Measurements from ENCODE around the gene CNDP1.

The CNDP1 gene

DNA sequence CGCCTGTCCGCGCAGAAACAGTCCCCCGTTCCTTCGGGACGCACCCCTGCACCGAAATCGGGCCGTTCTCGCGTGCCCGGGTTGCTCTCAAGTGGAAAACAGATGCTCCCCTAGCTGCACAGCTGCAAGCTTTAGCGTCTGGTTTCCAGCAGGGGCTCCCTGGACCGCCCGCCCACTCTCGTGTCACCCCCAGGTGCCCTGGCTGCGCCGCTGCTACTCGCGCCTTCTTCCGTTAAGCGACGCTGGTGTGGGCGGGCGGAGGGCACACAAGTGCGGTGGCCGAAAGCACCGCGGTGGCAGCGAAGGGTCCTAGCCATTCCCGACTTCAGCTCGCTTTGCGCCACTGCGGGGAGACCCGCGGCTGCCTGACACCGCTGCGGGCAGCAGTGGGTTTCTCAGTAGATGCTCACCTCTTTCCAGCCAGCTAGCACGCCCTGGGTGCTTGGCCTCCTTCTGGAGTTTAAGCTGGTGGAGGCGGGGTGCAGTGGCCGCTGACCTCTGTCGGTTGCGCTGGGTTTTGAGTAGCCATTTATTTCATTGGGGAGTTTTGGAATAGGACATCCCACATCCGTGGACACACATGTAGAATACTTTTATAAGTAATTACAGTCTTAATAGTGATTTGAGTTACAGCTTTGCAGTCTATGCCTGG, 64.2 kb downstream of the CNDP1 start (continued):
- TF ChIP-seq, protein P1, sequence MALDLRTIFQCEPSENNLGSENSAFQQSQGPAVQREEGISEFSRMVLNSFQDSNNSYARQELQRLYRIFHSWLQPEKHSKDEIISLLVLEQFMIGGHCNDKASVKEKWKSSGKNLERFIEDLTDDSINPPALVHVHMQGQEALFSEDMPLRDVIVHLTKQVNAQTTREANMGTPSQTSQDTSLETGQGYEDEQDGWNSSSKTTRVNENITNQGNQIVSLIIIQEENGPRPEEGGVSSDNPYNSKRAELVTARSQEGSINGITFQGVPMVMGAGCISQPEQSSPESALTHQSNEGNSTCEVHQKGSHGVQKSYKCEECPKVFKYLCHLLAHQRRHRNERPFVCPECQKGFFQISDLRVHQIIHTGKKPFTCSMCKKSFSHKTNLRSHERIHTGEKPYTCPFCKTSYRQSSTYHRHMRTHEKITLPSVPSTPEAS (tag by site-specific recombination; IDR thresholded peaks at IDR 0.05): no peak
- TF ChIP-seq ZNF114 (tag by site-specific recombination; IDR thresholded peaks at IDR 0.05) (no peak), ZNF621 (tag by site-specific recombination; IDR thresholded peaks at IDR 0.05) (no peak), KLF1 (tag by site-specific recombination; IDR thresholded peaks at IDR 0.05) (no peak), ZNF391 (tag by site-specific recombination; IDR thresholded peaks at IDR 0.05; ENCODE audit: borderline replicate concordance, low read depth) (no peak), ZNF324 (tag by site-specific recombination; IDR thresholded peaks at IDR 0.05) (no peak), ZNF585B (tag by site-specific recombination; IDR thresholded peaks at IDR 0.05) (no peak), ZNF558 (tag by site-specific recombination; IDR thresholded peaks at IDR 0.05) (no peak), ZNF175 (tag by site-specific recombination; IDR thresholded peaks at IDR 0.05) (no peak), ZNF626 (tag by site-specific recombination; IDR thresholded peaks at IDR 0.05) (no peak), ZBTB21 (tag by site-specific recombination; IDR thresholded peaks at IDR 0.05) (no peak), ZBTB48 (tag by site-specific recombination; IDR thresholded peaks at IDR 0.05) (peak; percentile 46), TRIM28 (IDR thresholded peaks at IDR 0.05; ENCODE audit: borderline replicate concordance, low read length) (no peak)
- TF ChIP-seq, protein P2, sequence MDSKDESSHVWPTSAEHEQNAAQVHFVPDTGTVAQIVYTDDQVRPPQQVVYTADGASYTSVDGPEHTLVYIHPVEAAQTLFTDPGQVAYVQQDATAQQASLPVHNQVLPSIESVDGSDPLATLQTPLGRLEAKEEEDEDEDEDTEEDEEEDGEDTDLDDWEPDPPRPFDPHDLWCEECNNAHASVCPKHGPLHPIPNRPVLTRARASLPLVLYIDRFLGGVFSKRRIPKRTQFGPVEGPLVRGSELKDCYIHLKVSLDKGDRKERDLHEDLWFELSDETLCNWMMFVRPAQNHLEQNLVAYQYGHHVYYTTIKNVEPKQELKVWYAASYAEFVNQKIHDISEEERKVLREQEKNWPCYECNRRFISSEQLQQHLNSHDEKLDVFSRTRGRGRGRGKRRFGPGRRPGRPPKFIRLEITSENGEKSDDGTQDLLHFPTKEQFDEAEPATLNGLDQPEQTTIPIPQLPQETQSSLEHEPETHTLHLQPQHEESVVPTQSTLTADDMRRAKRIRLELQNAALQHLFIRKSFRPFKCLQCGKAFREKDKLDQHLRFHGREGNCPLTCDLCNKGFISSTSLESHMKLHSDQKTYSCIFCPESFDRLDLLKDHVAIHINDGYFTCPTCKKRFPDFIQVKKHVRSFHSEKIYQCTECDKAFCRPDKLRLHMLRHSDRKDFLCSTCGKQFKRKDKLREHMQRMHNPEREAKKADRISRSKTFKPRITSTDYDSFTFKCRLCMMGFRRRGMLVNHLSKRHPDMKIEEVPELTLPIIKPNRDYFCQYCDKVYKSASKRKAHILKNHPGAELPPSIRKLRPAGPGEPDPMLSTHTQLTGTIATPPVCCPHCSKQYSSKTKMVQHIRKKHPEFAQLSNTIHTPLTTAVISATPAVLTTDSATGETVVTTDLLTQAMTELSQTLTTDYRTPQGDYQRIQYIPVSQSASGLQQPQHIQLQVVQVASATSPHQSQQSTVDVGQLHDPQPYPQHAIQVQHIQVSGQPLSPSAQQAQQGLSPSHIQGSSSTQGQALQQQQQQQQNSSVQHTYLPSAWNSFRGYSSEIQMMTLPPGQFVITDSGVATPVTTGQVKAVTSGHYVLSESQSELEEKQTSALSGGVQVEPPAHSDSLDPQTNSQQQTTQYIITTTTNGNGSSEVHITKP (tag by site-specific recombination; IDR thresholded peaks at IDR 0.05): no peak
- TF ChIP-seq, protein P3, sequence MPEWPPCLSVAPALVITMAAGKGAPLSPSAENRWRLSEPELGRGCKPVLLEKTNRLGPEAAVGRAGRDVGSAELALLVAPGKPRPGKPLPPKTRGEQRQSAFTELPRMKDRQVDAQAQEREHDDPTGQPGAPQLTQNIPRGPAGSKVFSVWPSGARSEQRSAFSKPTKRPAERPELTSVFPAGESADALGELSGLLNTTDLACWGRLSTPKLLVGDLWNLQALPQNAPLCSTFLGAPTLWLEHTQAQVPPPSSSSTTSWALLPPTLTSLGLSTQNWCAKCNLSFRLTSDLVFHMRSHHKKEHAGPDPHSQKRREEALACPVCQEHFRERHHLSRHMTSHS (tag by site-specific recombination; IDR thresholded peaks at IDR 0.05): no peak
- TF ChIP-seq, protein P4, sequence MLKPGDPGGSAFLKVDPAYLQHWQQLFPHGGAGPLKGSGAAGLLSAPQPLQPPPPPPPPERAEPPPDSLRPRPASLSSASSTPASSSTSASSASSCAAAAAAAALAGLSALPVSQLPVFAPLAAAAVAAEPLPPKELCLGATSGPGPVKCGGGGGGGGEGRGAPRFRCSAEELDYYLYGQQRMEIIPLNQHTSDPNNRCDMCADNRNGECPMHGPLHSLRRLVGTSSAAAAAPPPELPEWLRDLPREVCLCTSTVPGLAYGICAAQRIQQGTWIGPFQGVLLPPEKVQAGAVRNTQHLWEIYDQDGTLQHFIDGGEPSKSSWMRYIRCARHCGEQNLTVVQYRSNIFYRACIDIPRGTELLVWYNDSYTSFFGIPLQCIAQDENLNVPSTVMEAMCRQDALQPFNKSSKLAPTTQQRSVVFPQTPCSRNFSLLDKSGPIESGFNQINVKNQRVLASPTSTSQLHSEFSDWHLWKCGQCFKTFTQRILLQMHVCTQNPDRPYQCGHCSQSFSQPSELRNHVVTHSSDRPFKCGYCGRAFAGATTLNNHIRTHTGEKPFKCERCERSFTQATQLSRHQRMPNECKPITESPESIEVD (tag by site-specific recombination; IDR thresholded peaks at IDR 0.05): no peak
- TF ChIP-seq, protein P5, sequence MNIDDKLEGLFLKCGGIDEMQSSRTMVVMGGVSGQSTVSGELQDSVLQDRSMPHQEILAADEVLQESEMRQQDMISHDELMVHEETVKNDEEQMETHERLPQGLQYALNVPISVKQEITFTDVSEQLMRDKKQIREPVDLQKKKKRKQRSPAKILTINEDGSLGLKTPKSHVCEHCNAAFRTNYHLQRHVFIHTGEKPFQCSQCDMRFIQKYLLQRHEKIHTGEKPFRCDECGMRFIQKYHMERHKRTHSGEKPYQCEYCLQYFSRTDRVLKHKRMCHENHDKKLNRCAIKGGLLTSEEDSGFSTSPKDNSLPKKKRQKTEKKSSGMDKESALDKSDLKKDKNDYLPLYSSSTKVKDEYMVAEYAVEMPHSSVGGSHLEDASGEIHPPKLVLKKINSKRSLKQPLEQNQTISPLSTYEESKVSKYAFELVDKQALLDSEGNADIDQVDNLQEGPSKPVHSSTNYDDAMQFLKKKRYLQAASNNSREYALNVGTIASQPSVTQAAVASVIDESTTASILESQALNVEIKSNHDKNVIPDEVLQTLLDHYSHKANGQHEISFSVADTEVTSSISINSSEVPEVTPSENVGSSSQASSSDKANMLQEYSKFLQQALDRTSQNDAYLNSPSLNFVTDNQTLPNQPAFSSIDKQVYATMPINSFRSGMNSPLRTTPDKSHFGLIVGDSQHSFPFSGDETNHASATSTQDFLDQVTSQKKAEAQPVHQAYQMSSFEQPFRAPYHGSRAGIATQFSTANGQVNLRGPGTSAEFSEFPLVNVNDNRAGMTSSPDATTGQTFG (tag by site-specific recombination; IDR thresholded peaks at IDR 0.05; ENCODE audit: borderline replicate concordance): no peak
- TF ChIP-seq, protein P6, sequence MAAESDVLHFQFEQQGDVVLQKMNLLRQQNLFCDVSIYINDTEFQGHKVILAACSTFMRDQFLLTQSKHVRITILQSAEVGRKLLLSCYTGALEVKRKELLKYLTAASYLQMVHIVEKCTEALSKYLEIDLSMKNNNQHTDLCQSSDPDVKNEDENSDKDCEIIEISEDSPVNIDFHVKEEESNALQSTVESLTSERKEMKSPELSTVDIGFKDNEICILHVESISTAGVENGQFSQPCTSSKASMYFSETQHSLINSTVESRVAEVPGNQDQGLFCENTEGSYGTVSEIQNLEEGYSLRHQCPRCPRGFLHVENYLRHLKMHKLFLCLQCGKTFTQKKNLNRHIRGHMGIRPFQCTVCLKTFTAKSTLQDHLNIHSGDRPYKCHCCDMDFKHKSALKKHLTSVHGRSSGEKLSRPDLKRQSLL (tag by site-specific recombination; IDR thresholded peaks at IDR 0.05): no peak
- TF ChIP-seq, protein P7, sequence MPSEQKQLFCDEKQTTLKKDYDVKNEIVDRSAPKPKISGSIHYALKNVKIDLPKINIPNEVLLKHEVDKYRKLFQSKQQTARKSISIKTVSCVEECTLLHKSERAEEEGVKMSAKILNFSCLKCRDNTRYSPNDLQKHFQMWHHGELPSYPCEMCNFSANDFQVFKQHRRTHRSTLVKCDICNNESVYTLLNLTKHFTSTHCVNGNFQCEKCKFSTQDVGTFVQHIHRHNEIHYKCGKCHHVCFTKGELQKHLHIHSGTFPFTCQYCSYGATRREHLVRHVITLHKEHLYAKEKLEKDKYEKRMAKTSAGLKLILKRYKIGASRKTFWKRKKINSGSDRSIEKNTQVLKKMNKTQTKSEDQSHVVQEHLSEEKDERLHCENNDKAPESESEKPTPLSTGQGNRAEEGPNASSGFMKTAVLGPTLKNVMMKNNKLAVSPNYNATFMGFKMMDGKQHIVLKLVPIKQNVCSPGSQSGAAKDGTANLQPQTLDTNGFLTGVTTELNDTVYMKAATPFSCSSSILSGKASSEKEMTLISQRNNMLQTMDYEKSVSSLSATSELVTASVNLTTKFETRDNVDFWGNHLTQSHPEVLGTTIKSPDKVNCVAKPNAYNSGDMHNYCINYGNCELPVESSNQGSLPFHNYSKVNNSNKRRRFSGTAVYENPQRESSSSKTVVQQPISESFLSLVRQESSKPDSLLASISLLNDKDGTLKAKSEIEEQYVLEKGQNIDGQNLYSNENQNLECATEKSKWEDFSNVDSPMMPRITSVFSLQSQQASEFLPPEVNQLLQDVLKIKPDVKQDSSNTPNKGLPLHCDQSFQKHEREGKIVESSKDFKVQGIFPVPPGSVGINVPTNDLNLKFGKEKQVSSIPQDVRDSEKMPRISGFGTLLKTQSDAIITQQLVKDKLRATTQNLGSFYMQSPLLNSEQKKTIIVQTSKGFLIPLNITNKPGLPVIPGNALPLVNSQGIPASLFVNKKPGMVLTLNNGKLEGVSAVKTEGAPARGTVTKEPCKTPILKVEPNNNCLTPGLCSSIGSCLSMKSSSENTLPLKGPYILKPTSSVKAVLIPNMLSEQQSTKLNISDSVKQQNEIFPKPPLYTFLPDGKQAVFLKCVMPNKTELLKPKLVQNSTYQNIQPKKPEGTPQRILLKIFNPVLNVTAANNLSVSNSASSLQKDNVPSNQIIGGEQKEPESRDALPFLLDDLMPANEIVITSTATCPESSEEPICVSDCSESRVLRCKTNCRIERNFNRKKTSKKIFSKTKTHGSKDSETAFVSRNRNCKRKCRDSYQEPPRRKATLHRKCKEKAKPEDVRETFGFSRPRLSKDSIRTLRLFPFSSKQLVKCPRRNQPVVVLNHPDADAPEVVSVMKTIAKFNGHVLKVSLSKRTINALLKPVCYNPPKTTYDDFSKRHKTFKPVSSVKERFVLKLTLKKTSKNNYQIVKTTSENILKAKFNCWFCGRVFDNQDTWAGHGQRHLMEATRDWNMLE (tag by site-specific recombination; conservative IDR thresholded peaks at IDR 0.05; ENCODE audit: low read depth): no peak
- TF ChIP-seq, protein P8, sequence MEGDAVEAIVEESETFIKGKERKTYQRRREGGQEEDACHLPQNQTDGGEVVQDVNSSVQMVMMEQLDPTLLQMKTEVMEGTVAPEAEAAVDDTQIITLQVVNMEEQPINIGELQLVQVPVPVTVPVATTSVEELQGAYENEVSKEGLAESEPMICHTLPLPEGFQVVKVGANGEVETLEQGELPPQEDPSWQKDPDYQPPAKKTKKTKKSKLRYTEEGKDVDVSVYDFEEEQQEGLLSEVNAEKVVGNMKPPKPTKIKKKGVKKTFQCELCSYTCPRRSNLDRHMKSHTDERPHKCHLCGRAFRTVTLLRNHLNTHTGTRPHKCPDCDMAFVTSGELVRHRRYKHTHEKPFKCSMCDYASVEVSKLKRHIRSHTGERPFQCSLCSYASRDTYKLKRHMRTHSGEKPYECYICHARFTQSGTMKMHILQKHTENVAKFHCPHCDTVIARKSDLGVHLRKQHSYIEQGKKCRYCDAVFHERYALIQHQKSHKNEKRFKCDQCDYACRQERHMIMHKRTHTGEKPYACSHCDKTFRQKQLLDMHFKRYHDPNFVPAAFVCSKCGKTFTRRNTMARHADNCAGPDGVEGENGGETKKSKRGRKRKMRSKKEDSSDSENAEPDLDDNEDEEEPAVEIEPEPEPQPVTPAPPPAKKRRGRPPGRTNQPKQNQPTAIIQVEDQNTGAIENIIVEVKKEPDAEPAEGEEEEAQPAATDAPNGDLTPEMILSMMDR (tag by site-specific recombination; IDR thresholded peaks at IDR 0.05): peak; percentile 84

All from HEK293 (cell line).